Smooth muscle cell (in vitro differentiated cells): ENCODE measurements around the gene LRP1-AS. TPM values are rescaled to one million over a fixed set of nuclear protein-coding genes. Genes with fewer than 3 reads are reported as not detected.

Source experiments
- DNase-seq: peaks from one replicate; lab custom pipeline; 2025; ENCODE audit not compliant: unreplicated experiment; lab: John Stamatoyannopoulos, UW
- H2AFZ ChIP-seq: fragments of 200-600 bp; sonication (generic); 2 replicates; pipeline ENCODE4 v1.6.0; 2016; ENCODE audit warnings: antibody characterized with exemption, low read depth, mild to moderate bottlenecking
- H3F3A ChIP-seq: fragments of 200-600 bp; sonication (generic); 2 replicates; pipeline ENCODE4 v1.6.0; 2017; ENCODE audit warnings: antibody characterized with exemption, low read depth
- H3K27ac ChIP-seq: fragments of 200-600 bp; sonication (generic); 2 replicates; pipeline ENCODE4 v1.5.1; 2016; ENCODE audit warnings: low read depth, mild to moderate bottlenecking
- H3K27me3 ChIP-seq: fragments of 200-600 bp; sonication (generic); 2 replicates; pipeline ENCODE4 v1.6.1; 2016; ENCODE audit warnings: low read depth, mild to moderate bottlenecking
- H3K36me3 ChIP-seq: fragments of 200-600 bp; sonication (generic); 2 replicates; pipeline ENCODE4 v1.5.1; 2016; ENCODE audit warnings: low read depth
- H3K4me1 ChIP-seq: fragments of 200-600 bp; sonication (generic); 2 replicates; pipeline ENCODE4 v1.5.1; 2016; ENCODE audit warnings: low read depth
- H3K4me2 ChIP-seq: fragments of 200-600 bp; sonication (generic); 2 replicates; pipeline ENCODE4 v1.6.0; 2016; ENCODE audit warnings: mild to moderate bottlenecking
- H3K4me3 ChIP-seq: fragments of 200-600 bp; sonication (generic); 2 replicates; pipeline ENCODE4 v1.5.1; 2016; ENCODE audit warnings: mild to moderate bottlenecking
- H3K79me2 ChIP-seq: fragments of 200-600 bp; sonication (generic); 2 replicates; pipeline ENCODE4 v1.6.0; 2016; ENCODE audit warnings: low read depth, mild to moderate bottlenecking
- H3K9ac ChIP-seq: fragments of 200-600 bp; sonication (generic); 2 replicates; pipeline ENCODE4 v1.6.0; 2016; ENCODE audit warnings: low read depth
- H3K9me3 ChIP-seq: fragments of 200-600 bp; sonication (generic); replicated peaks from 2 replicates; pipeline ENCODE4 v1.5.1; 2016; ENCODE audit warnings: low read depth
- H4K20me1 ChIP-seq: fragments of 200-600 bp; sonication (generic); 2 replicates; pipeline ENCODE4 v1.6.0; 2016; ENCODE audit warnings: low read depth
- WGBS: methylation state at CpG from one replicate; pipeline ENCODE4 v1.1.7; 2016; ENCODE audit warnings: low lambda C conversion rate; 5-methylcytosine and 5-hydroxymethylcytosine counted together
- polyA plus RNA-seq: library from polyadenylated mRNA; unstranded; fragments of >200 nt; fragmentation: Nextera tagmentation; extraction: Ambion mirVana; gene quantifications from 2 replicates; pipeline ENCODE4 v1.2.1, GENCODE V29; 2016
- total RNA-seq: library from RNA; depleted of rRNA; stranded (reverse); fragments of >200 nt; gene quantifications from 2 replicates; pipeline ENCODE4 v1.2.3, GENCODE V29; 2014
- TF ChIP-seq, protein P1 (sequence below): fragments of 200-600 bp; sonication (generic); IDR thresholded peaks from 2 replicates; pipeline ENCODE4 v1.5.1; 2017; ENCODE audit warnings: borderline replicate concordance, mild to moderate bottlenecking, antibody characterized with exemption; ENCODE audit not compliant: insufficient read depth, poor library complexity, severe bottlenecking

The LRP1-AS gene
- total and polyA plus RNA-seq, 2 experiments from 2014 or later, result not detected

DNA sequence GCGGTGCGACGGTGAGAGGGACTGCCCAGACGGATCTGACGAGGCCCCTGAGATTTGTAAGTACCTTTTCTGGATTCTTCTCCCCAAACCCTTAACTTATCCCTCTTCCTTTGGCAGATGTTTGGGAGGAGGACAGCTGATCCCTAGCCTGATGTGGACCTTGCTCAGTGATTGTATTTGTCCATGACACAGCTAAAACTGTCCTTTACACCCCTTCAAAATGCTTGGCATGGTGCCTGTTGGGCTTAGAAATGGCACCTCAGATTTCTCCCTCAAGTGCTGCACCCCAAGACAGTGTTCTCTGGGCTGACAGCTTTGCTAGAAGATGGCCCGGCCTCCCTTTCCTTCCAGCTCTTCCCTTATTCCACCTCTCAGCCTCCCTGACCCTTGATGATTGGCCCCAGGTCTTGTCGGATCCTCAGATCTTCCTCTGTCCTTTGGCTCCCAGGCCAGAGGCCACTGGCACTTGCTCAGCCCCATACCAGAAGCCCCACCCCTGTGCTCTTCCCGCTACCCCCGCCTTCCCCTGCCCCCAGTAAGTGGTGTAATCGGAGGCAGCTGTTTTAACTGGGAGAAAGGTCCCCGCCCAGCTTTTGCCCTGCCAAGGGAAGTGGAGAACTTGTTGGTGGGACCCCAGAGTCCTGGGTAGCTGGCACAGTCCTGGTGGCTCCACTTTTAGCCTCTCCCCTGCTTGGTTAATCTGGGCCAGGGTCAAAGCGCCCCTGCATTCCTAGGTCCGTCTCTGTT lies 8.7 kb downstream of the LRP1-AS start:
- WGBS, result 87% methylated on average over 13 of the region's 13 CpGs
- H2AFZ ChIP-seq, result no peak overlapping the region
- H3K27me3 ChIP-seq, result no peaks in the 10 kb centered on the region
- peaks cover 6% of the 10 kb centered on the region for H3K36me3 ChIP-seq
- H3K4me3 ChIP-seq, result no peak overlapping the region
- H3K4me2 ChIP-seq, result no peak overlapping the region
- no peak for DNase-seq
- H3K9me3 ChIP-seq, result no peaks in the 10 kb centered on the region
- TF ChIP-seq, protein P1, sequence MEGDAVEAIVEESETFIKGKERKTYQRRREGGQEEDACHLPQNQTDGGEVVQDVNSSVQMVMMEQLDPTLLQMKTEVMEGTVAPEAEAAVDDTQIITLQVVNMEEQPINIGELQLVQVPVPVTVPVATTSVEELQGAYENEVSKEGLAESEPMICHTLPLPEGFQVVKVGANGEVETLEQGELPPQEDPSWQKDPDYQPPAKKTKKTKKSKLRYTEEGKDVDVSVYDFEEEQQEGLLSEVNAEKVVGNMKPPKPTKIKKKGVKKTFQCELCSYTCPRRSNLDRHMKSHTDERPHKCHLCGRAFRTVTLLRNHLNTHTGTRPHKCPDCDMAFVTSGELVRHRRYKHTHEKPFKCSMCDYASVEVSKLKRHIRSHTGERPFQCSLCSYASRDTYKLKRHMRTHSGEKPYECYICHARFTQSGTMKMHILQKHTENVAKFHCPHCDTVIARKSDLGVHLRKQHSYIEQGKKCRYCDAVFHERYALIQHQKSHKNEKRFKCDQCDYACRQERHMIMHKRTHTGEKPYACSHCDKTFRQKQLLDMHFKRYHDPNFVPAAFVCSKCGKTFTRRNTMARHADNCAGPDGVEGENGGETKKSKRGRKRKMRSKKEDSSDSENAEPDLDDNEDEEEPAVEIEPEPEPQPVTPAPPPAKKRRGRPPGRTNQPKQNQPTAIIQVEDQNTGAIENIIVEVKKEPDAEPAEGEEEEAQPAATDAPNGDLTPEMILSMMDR, result no peak
- H3K4me1 ChIP-seq, result peaks cover 16% of the 10 kb centered on the region
- H4K20me1 ChIP-seq, result peaks cover 100% of the 10 kb centered on the region
- H3K79me2 ChIP-seq, result peaks cover 72% of the 10 kb centered on the region
- H3K27ac ChIP-seq, result no peak overlapping the region
- H3K9ac ChIP-seq, result no peak overlapping the region
- H3F3A ChIP-seq, result no peaks in the 10 kb centered on the region

DNA sequence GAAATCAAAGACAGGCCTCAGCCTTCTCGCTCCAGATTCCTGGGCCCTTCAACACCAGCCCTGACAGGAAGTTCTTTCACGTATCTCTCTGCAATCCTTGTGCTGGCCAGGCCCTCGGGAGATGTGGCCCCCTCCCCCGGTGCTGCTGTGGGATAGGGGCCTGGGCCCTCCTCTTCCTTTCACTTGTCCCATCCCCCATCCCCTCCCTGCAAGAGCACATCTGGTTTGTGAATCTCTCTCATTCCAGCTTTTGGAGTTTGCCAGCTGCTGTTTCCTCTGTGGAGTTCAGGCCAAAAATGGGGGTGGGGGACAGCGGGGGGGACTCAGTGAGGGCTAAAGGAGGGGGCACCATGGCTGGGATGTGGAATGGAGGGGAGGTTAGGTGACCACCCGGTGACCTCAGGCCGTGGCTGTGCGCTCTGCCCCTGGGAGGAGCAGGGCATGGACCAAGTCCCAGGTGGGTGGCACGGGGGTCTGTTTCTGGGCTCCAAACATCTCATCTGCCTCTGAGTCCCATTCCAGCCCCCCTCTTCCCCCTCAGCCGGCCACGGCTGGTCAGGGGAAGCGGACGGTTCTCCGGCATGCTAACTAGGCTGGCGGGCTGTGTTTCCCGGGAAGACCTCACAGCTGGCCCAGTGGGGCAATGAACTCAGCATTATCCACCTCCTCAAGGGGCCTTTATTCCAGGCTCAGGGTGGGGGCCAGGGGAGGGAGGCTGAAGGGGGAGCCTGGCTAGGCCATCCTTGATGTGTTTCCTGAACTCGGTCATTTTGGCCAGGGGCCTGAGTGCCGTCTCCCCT lies 11.7 kb downstream of the LRP1-AS start:
- Histone ChIP-seq H3K4me1 (peaks cover 40% of the 10 kb centered on the region), H3K9ac (no peak overlapping the region)

DNA sequence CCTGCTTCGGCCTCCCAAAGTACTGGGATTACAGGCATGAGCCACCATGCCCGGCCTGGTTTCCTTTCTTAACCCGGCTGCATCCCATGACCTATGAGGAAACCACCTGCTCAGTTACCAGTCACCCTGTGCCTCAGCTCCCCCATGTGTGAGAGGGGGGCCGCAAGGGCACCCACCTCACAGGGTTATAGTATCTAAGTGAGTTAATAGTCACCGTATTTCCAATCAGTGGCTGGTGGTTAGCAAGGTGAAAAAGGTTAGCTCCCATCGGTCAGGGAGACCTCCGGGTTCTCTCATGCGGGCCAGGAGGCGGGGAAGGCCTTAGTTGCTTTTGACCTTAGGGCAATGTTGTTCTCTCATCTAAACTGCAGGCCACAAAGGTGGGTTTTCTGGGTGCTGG lies 12.5 kb downstream of the LRP1-AS start:
- Histone ChIP-seq H3K4me3 (no peak overlapping the region), H3K27me3 (no peaks in the 10 kb centered on the region), H3K4me2 (peak overlapping the region; percentile 27), H2AFZ (no peak overlapping the region), H3K79me2 (peaks cover 84% of the 10 kb centered on the region), H3K27ac (peak overlapping the region; percentile 92), H3K36me3 (no peaks in the 10 kb centered on the region), H3K4me1 (peaks cover 48% of the 10 kb centered on the region), H3F3A (peaks cover 13% of the 10 kb centered on the region), H4K20me1 (peaks cover 100% of the 10 kb centered on the region), H3K9me3 (no peaks in the 10 kb centered on the region), H3K9ac (no peak overlapping the region)
- TF ChIP-seq, protein P1, result no peak
- no peak for DNase-seq
- 68% methylated on average over 9 of the region's 9 CpGs for WGBS

More for the DNA sequence above, 11.7 kb downstream of the LRP1-AS start:
- Histone ChIP-seq H3F3A (peaks cover 7% of the 10 kb centered on the region), H2AFZ (no peak overlapping the region), H3K4me3 (no peak overlapping the region), H3K9me3 (no peaks in the 10 kb centered on the region), H3K27me3 (no peaks in the 10 kb centered on the region), H3K36me3 (no peaks in the 10 kb centered on the region), H4K20me1 (peaks cover 100% of the 10 kb centered on the region), H3K27ac (peak overlapping the region; percentile 92), H3K4me2 (peak overlapping the region; percentile 27), H3K79me2 (peaks cover 77% of the 10 kb centered on the region)
- no peak for DNase-seq
- WGBS, result 41% methylated on average over 18 of the region's 18 CpGs
- TF ChIP-seq, protein P1, result no peak
